CD14-positive monocyte (primary cell): ENCODE data around the gene CDS1. TPM values are rescaled to one million over a fixed set of nuclear protein-coding genes. Genes with fewer than 3 reads are reported as not detected.
A peak's percentile ranks its signal among the peaks of the same experiment; 100 is the strongest.

Experiments used
- DNase-seq, 3 donors: peaks; one replicate each; pipeline ENCODE4 v3.0.0-alpha.2; 2011 to 2022
- H2AFZ ChIP-seq: 2 replicates; pipeline ENCODE4 v1.6.0; 2012; ENCODE audit warnings: mild to moderate bottlenecking, low read depth, low read length, inconsistent platforms; ENCODE audit not compliant: insufficient read depth, poor library complexity, severe bottlenecking
- H3K27ac ChIP-seq, 2 donors: 1 replicate in 1 of 2; 2 replicates in 1 of 2; pipeline ENCODE4 v1.5.1; 2012 to 2013; ENCODE audit warnings: low read length in 2 of 2, control low read depth in 1 of 2, inconsistent platforms in 1 of 2, low read depth in 1 of 2, mild to moderate bottlenecking in 1 of 2
- H3K27me3 ChIP-seq, 2 donors: one replicate each; pipeline versions ENCODE4 v1.6.0 to v1.6.1; 2011 to 2013; ENCODE audit warnings: low read length in 2 of 2; ENCODE audit not compliant: control insufficient read depth in 2 of 2, insufficient read depth in 2 of 2
- H3K36me3 ChIP-seq, 2 donors: replicated peaks in 1 of 2; 1 replicate in 1 of 2; 2 replicates in 1 of 2; pipeline versions ENCODE4 v1.5.1 to v1.6.1; 2012 to 2013; ENCODE audit warnings: low read length in 2 of 2, control low read depth in 1 of 2, inconsistent platforms in 1 of 2, mild to moderate bottlenecking in 1 of 2; ENCODE audit not compliant: insufficient read depth in 2 of 2, control insufficient read depth in 1 of 2
- H3K4me1 ChIP-seq, 2 donors: 1 replicate in 1 of 2; 2 replicates in 1 of 2; pipeline versions ENCODE4 v1.5.1 to v1.6.1; 2012 to 2013; ENCODE audit warnings: low read length in 2 of 2, control low read depth in 1 of 2, inconsistent platforms in 1 of 2, mild to moderate bottlenecking in 1 of 2, moderate library complexity in 1 of 2; ENCODE audit not compliant: insufficient read depth in 2 of 2, control insufficient read depth in 1 of 2
- H3K4me2 ChIP-seq: replicated peaks from 2 replicates; pipeline ENCODE3; 2012; ENCODE audit warnings: low read length, moderate library complexity, mild to moderate bottlenecking; ENCODE audit not compliant: poor library complexity, severe bottlenecking; ENCODE audit errors: extremely low read depth
- H3K4me3 ChIP-seq, 3 experiments: fragments of 200-600 bp in 1 of 3; sonication (generic) in 1 of 3; replicated peaks in 1 of 3; 1 replicate in 2 of 3; 2 replicates in 1 of 3; pipeline ENCODE4 v1.5.1; 2011 to 2013; ENCODE audit warnings: low read length in 3 of 3, mild to moderate bottlenecking in 3 of 3, control low read depth in 2 of 3, low read depth in 2 of 3, inconsistent platforms in 1 of 3, moderate library complexity in 1 of 3
- H3K79me2 ChIP-seq: 2 replicates; pipeline ENCODE4 v1.6.0; 2012; ENCODE audit warnings: mild to moderate bottlenecking, control low read depth, inconsistent platforms, low read length, moderate library complexity; ENCODE audit not compliant: insufficient read depth
- H3K9ac ChIP-seq: 2 replicates; pipeline ENCODE4 v1.6.0; 2017; ENCODE audit warnings: low read length, mild to moderate bottlenecking; ENCODE audit not compliant: insufficient read depth, poor library complexity, severe bottlenecking
- H3K9me3 ChIP-seq, 2 donors: replicated peaks in 1 of 2; 1 replicate in 1 of 2; 2 replicates in 1 of 2; pipeline versions ENCODE4 v1.5.1 to v1.6.1; 2012 to 2013; ENCODE audit warnings: low read length in 2 of 2, control low read depth in 1 of 2; ENCODE audit not compliant: control insufficient read depth in 1 of 2, insufficient read depth in 1 of 2
- H4K20me1 ChIP-seq: 2 replicates; pipeline ENCODE4 v1.6.0; 2012; ENCODE audit warnings: mild to moderate bottlenecking, low read length, control low read depth, moderate library complexity; ENCODE audit not compliant: insufficient read depth
- H3K27ac Mint-ChIP-seq, 7 donors: one replicate each; pipeline ENCODE4 v1.8.0; 2020; ENCODE audit warnings: mild to moderate bottlenecking in 7 of 7, mixed read lengths in 7 of 7, moderate library complexity in 6 of 7, inconsistent platforms in 2 of 7
- H3K27me3 Mint-ChIP-seq, 3 donors: one replicate each; pipeline ENCODE4 v1.8.0; 2021 to 2022; ENCODE audit warnings: low read depth in 3 of 3, mild to moderate bottlenecking in 3 of 3, mixed read lengths in 3 of 3, moderate library complexity in 3 of 3, inconsistent platforms in 1 of 3
- H3K36me3 Mint-ChIP-seq, 2 donors: one replicate each; pipeline ENCODE4 v1.8.0; 2020; ENCODE audit warnings: mixed read lengths in 2 of 2, inconsistent platforms in 1 of 2, mild to moderate bottlenecking in 1 of 2
- H3K4me1 Mint-ChIP-seq: one replicate; pipeline ENCODE4 v1.8.0; 2020; ENCODE audit warnings: mild to moderate bottlenecking, mixed read lengths
- H3K4me3 Mint-ChIP-seq, 2 donors: one replicate each; pipeline ENCODE4 v1.8.0; 2020; ENCODE audit warnings: mild to moderate bottlenecking in 2 of 2, mixed read lengths in 2 of 2, moderate library complexity in 1 of 2
- H3K9me3 Mint-ChIP-seq, 7 donors: one replicate each; pipeline ENCODE4 v1.8.0; 2020 to 2022; ENCODE audit warnings: mixed read lengths in 7 of 7, mild to moderate bottlenecking in 6 of 7, moderate library complexity in 6 of 7, inconsistent platforms in 2 of 7
- whole genome bisulfite sequencing: methylation state at CpG from one replicate; pipeline ENCODE4 v1.1.5; 2013; ENCODE audit warnings: missing lambda C conversion rate; ENCODE audit not compliant: insufficient coverage; 5-methylcytosine and 5-hydroxymethylcytosine counted together
- intact Hi-C, 2 donors: fragments of 100-400 bp; cut with micrococcal nuclease; formaldehyde crosslinking; loops; one replicate each; pipeline versions ENCODE4 v1.15.0 to v1.15.1; 2023
- polyA plus RNA-seq, 3 donors: library from polyadenylated mRNA; depleted of rRNA in 1 of 3; unstranded in 2 of 3; stranded (reverse) in 1 of 3; fragments of 300-500 nt in 2 of 3; fragments of >200 nt in 1 of 3; fragmentation: Illumina TruSeq in 2 of 3; gene quantifications; 1 replicate in 2 of 3; 2 replicates in 1 of 3; pipeline ENCODE4 v1.2.3, GENCODE V29; 2012 to 2021
- TF ChIP-seq, protein P1 (sequence below): fragments of 200-600 bp; IDR thresholded peaks from one replicate; pipeline ENCODE4 v1.8.0; 2022; ENCODE audit warnings: antibody characterized with exemption, mild to moderate bottlenecking

The CDS1 gene
- polyA plus RNA-seq, 3 donors: 0.12 to 0.15 (median 0.13) TPM

DNA sequence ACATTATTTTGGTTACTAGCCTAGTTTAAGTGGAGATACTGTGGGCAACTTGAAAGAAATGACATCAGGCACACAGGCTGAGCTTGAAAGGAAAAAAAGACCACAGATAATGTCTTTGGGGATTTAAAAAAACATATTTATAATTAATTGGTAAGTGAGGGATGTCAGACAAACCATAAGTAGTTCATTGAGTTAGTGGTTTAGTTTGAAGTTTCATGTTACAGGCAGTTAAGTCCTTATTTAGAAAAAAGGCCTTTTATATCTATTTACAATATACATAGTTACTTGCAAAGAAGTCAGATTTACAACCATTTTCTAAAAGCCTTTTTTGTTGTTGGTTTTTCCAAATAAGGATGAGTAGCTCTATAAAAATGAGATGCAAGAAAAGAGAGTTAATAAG, 89.2 kb downstream of the CDS1 start:
- Histone ChIP-seq H3K4me3 (no peak overlapping the region), H3K4me2 (no peak overlapping the region), H3K36me3 (peaks cover 77 to 95% of the 10 kb centered on the region in 2 donors), H3K9ac (no peak overlapping the region), H3K4me1 (no peaks in the 10 kb centered on the region), H3K79me2 (no peaks in the 10 kb centered on the region), H3K9me3 (no peaks in the 10 kb centered on the region), H3K27ac (no peak overlapping the region), H2AFZ (no peak overlapping the region), H3K27me3 (no peaks in the 10 kb centered on the region), H4K20me1 (no peaks in the 10 kb centered on the region)
- TF ChIP-seq, protein P1, sequence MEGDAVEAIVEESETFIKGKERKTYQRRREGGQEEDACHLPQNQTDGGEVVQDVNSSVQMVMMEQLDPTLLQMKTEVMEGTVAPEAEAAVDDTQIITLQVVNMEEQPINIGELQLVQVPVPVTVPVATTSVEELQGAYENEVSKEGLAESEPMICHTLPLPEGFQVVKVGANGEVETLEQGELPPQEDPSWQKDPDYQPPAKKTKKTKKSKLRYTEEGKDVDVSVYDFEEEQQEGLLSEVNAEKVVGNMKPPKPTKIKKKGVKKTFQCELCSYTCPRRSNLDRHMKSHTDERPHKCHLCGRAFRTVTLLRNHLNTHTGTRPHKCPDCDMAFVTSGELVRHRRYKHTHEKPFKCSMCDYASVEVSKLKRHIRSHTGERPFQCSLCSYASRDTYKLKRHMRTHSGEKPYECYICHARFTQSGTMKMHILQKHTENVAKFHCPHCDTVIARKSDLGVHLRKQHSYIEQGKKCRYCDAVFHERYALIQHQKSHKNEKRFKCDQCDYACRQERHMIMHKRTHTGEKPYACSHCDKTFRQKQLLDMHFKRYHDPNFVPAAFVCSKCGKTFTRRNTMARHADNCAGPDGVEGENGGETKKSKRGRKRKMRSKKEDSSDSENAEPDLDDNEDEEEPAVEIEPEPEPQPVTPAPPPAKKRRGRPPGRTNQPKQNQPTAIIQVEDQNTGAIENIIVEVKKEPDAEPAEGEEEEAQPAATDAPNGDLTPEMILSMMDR: no peak
- peaks cover 77 to 93% of the 10 kb centered on the region in 2 donors for H3K36me3 Mint-ChIP-seq
- no peaks in the 10 kb centered on the region for H3K4me1 Mint-ChIP-seq
- H3K9me3 Mint-ChIP-seq: no peaks in the 10 kb centered on the region
- intact Hi-C loops: no loop called here
- H3K27ac Mint-ChIP-seq: no peak overlapping the region
- H3K4me3 Mint-ChIP-seq: no peak overlapping the region
- no peaks in the 10 kb centered on the region for H3K27me3 Mint-ChIP-seq
- DNase-seq: no peak

DNA sequence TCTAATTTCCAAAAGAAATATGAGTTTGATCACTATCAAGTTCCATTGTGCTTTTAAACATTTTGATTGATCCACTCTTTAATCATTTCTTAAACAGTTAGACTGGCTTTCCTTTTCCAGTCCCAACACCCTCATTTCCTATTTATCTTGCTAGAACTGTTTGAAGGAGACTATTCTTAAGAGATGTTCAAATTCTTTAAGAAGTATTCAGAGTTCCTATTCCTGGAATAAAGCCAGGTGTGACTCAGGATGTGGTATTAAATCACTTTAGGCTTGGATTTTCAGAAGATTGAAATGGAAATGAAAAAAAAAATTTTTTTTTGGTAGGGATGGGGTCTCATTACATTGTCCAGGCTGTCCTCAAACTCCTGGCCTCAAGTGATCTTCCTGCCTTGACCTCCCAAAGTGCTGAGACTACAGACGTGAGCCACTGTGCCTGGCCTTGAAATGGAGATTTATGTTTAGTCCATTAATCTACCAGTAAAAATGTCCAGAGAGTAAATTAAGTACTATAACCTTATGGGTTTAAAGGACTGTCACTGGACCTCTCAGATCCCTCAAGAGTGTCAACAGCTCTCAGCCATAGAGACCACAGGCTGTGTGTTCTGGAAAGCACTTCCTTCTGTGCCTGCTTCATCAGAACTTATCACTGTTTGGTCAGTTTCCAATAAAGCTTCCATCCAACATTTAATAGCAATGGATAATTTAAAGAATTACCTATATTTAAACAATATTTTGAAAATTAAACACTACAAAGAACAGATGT, 90.7 kb downstream of the CDS1 start:
- peaks cover 86 to 95% of the 10 kb centered on the region in 2 donors for H3K36me3 ChIP-seq
- no peaks in the 10 kb centered on the region for H3K4me1 ChIP-seq
- Mint-ChIP-seq H3K27me3 (no peaks in the 10 kb centered on the region), H3K27ac (peak overlapping the region in 1 of 7 donors; percentile 23), H3K9me3 (no peaks in the 10 kb centered on the region), H3K4me1 (no peaks in the 10 kb centered on the region), H3K36me3 (peaks cover 82 to 94% of the 10 kb centered on the region in 2 donors), H3K4me3 (no peak overlapping the region)
- intact Hi-C loops: no loop called here
- no CpG with 5 or more reads among the region's 1 CpG for WGBS
- H3K79me2 ChIP-seq: no peaks in the 10 kb centered on the region
- DNase-seq: no peak
- no peak overlapping the region for H3K4me2 ChIP-seq
- no peak overlapping the region for H3K4me3 ChIP-seq
- no peaks in the 10 kb centered on the region for H3K27me3 ChIP-seq
- TF ChIP-seq, protein P1: no peak
- H4K20me1 ChIP-seq: no peaks in the 10 kb centered on the region
- no peak overlapping the region for H2AFZ ChIP-seq
- no peaks in the 10 kb centered on the region for H3K9me3 ChIP-seq
- no peak overlapping the region for H3K27ac ChIP-seq
- H3K9ac ChIP-seq: no peak overlapping the region
